HEK293T (cell line): ENCODE results near the gene PCDHB8.

Experiments used
- BHLHE40 ChIP-seq: fragments of 450-650 bp; IDR thresholded peaks from 2 replicates; pipeline ENCODE4 v1.6.1; 2016; ENCODE audit warnings: mild to moderate bottlenecking, moderate library complexity, borderline replicate concordance
- ELF4 ChIP-seq: fragments of 450-650 bp; IDR thresholded peaks from 2 replicates; pipeline ENCODE4 v1.6.1; 2017; ENCODE audit warnings: antibody characterized with exemption
- FOXK2 ChIP-seq: fragments of 450-650 bp; IDR thresholded peaks from 2 replicates; pipeline ENCODE4 v1.6.1; 2016; ENCODE audit warnings: mild to moderate bottlenecking
- FOXM1 ChIP-seq: fragments of 450-650 bp; IDR thresholded peaks from 2 replicates; pipeline ENCODE4 v1.6.1; 2017; ENCODE audit warnings: mild to moderate bottlenecking, borderline replicate concordance
- HDGF ChIP-seq: fragments of 450-650 bp; IDR thresholded peaks from 2 replicates; pipeline ENCODE4 v1.6.1; 2017; ENCODE audit warnings: antibody characterized with exemption, borderline replicate concordance
- L3MBTL2 ChIP-seq: fragments of 450-650 bp; conservative IDR thresholded peaks from 2 replicates; pipeline ENCODE4 v1.6.1; 2016; ENCODE audit warnings: mild to moderate bottlenecking
- LEF1 ChIP-seq: fragments of 450-650 bp; IDR thresholded peaks from 2 replicates; pipeline ENCODE4 v1.6.1; 2017; ENCODE audit warnings: mild to moderate bottlenecking, borderline replicate concordance
- NFRKB ChIP-seq: fragments of 450-650 bp; IDR thresholded peaks from 2 replicates; pipeline ENCODE4 v1.6.1; 2016; ENCODE audit warnings: mild to moderate bottlenecking, moderate library complexity
- SP1 ChIP-seq: fragments of 450-650 bp; IDR thresholded peaks from 2 replicates; pipeline ENCODE4 v1.6.1; 2017
- SUZ12 ChIP-seq: fragments of 450-650 bp; IDR thresholded peaks from 2 replicates; pipeline ENCODE4 v1.6.1; 2016; ENCODE audit warnings: mild to moderate bottlenecking
- TARDBP ChIP-seq: fragments of 450-650 bp; IDR thresholded peaks from 2 replicates; pipeline ENCODE4 v1.6.1; 2016
- ZNF384 ChIP-seq: fragments of 450-650 bp; IDR thresholded peaks from 2 replicates; pipeline ENCODE4 v1.6.1; 2016
- TF ChIP-seq, protein P1 (sequence below): fragments of 450-650 bp; IDR thresholded peaks from 2 replicates; pipeline ENCODE4 v1.6.1; 2016

DNA sequence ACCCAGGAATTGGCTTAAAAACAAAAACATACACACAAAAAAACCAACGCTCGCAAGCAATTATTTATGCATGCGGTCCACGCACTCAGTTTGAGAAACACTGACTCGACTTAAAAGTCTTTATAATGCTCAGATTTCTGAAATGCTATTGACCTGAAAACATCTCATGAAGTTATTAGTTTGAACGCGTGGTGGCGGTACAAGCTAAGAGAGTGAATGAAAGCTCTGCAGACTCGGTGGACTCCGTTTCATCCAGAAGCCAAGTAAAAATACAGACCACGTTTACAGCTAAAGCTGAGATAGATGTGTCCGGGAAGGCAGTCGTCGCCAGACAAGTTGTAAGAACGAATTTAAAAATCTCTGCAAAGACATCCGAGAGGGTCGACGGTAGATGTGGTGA, 27.8 kb upstream of the PCDHB8 start, which contains the start of gene PCDHB6:
- TF ChIP-seq FOXM1 (no peak), ZNF384 (no peak), FOXK2 (no peak), LEF1 (no peak), NFRKB (no peak), SUZ12 (no peak), SP1 (no peak), TARDBP (no peak), ELF4 (no peak), BHLHE40 (no peak), L3MBTL2 (no peak), HDGF (no peak)
- TF ChIP-seq, protein P1, sequence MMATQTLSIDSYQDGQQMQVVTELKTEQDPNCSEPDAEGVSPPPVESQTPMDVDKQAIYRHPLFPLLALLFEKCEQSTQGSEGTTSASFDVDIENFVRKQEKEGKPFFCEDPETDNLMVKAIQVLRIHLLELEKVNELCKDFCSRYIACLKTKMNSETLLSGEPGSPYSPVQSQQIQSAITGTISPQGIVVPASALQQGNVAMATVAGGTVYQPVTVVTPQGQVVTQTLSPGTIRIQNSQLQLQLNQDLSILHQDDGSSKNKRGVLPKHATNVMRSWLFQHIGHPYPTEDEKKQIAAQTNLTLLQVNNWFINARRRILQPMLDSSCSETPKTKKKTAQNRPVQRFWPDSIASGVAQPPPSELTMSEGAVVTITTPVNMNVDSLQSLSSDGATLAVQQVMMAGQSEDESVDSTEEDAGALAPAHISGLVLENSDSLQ = no peak
